Stomach (tissue), 9 donors: ENCODE results near the gene SS18. TPM values are rescaled to one million over a fixed set of nuclear protein-coding genes. Genes with fewer than 3 reads are reported as not detected.

Source experiments
- DNase-seq, 2 donors: peaks; one replicate each; pipeline versions ENCODE4 v3.0.0 to v3.0.0-alpha.2; 2013 to 2019
- H3K27ac ChIP-seq, 5 donors: fragments of 200-600 bp in 4 of 5; sonication (generic) in 4 of 5; one replicate each; pipeline ENCODE4 v1.5.1; 2013 to 2019; ENCODE audit warnings: mild to moderate bottlenecking in 1 of 5, moderate library complexity in 1 of 5
- H3K27me3 ChIP-seq, 3 donors: fragments of 200-600 bp; sonication (generic); one replicate each; pipeline ENCODE4 v1.5.1; 2017 to 2019; ENCODE audit warnings: mixed run types in 1 of 3
- H3K36me3 ChIP-seq, 4 donors: fragments of 200-600 bp; sonication (generic); 1 replicate in 3 of 4; 2 replicates in 1 of 4; pipeline ENCODE4 v1.5.1; 2016 to 2019
- H3K4me1 ChIP-seq, 4 donors: fragments of 200-600 bp; sonication (generic); one replicate each; pipeline ENCODE4 v1.5.1; 2016 to 2019
- H3K4me3 ChIP-seq, 4 donors: fragments of 200-600 bp; sonication (generic) in 3 of 4; one replicate each; pipeline ENCODE4 v1.5.1; 2016 to 2019; ENCODE audit warnings: mild to moderate bottlenecking in 1 of 4
- H3K9me3 ChIP-seq, 4 donors: fragments of 200-600 bp; sonication (generic); one replicate each; pipeline ENCODE4 v1.5.1; 2016 to 2019
- EP300 ChIP-seq: sonication (generic); formaldehyde crosslinking; IDR thresholded peaks from one replicate; pipeline ENCODE4 v1.6.1; 2017; ENCODE audit warnings: antibody characterized with exemption
- POLR2A ChIP-seq, 4 donors: fragments of 450-650 bp; IDR thresholded peaks; one replicate each; pipeline ENCODE4 v1.6.1; 2016; ENCODE audit warnings: antibody characterized with exemption in 4 of 4, control low read depth in 2 of 4, mild to moderate bottlenecking in 1 of 4, moderate library complexity in 1 of 4
- POLR2AphosphoS5 ChIP-seq, 3 donors: sonication (generic); formaldehyde crosslinking; IDR thresholded peaks; one replicate each; pipeline ENCODE4 v1.6.1; 2016; ENCODE audit warnings: antibody characterized with exemption in 3 of 3
- WGBS, 5 donors: extraction: QIAGEN DNeasy Blood & Tissue Kit in 3 of 5; methylation state at CpG; one replicate each; pipeline versions ENCODE4 v1.1.5 to v1.1.7; 2013 to 2018; 5-methylcytosine and 5-hydroxymethylcytosine counted together
- intact Hi-C: fragments of 100-400 bp; cut with DNase I; formaldehyde crosslinking; loops from one replicate; pipeline ENCODE4 v1.15.1; 2023; ENCODE audit warnings: low total_unique reads
- polyA plus RNA-seq, 3 donors: library from polyadenylated mRNA; stranded (reverse); fragments of 200-250 nt; gene quantifications; one replicate each; pipeline ENCODE4 v1.2.3, GENCODE V29; 2013
- total RNA-seq, 5 donors: library from RNA; depleted of rRNA; stranded (reverse); fragments of >200 nt; gene quantifications; one replicate each; pipeline versions ENCODE4 v1.1.0 to v1.2.3, GENCODE V29; 2014 to 2016
- TF ChIP-seq, protein P1 (sequence below), 7 experiments: fragments of 450-650 bp in 4 of 7; fragments of 200-600 bp in 3 of 7; sonication (generic) in 3 of 7; IDR thresholded peaks; one replicate each; pipeline ENCODE4 v1.5.1; 2016 to 2019; ENCODE audit warnings: antibody characterized with exemption in 7 of 7, control low read depth in 2 of 7, mild to moderate bottlenecking in 1 of 7
- donor health status: healthy with polysubstance abuse.
- donor health status: Bipolar disorder and iron deficiency.
- donor health status: healthy.

The SS18 gene
- total and polyA plus RNA-seq, 8 donors: 24.6 to 138 (median 37.8) TPM

GRCh38 chr18:26021061-26021754 is 69.2 kb downstream of the SS18 start:
- no peaks in the 10 kb centered on the region for H3K27me3 ChIP-seq
- no peaks in the 10 kb centered on the region for H3K9me3 ChIP-seq
- DNase-seq: no peak
- intact Hi-C loops: no loop called here
- H3K4me3 ChIP-seq: no peak overlapping the region
- 86 to 98% (median 92%) methylated on average over 3 of the region's 3 CpGs for WGBS, 5 donors
- no peak overlapping the region for H3K27ac ChIP-seq
- peaks cover 27 to 100% (median 91%) of the 10 kb centered on the region in 4 donors for H3K36me3 ChIP-seq
- no peaks in the 10 kb centered on the region for H3K4me1 ChIP-seq
- no peak for TF ChIP-seq POLR2AphosphoS5 (IDR thresholded peaks at IDR 0.05)
- TF ChIP-seq, protein P1, sequence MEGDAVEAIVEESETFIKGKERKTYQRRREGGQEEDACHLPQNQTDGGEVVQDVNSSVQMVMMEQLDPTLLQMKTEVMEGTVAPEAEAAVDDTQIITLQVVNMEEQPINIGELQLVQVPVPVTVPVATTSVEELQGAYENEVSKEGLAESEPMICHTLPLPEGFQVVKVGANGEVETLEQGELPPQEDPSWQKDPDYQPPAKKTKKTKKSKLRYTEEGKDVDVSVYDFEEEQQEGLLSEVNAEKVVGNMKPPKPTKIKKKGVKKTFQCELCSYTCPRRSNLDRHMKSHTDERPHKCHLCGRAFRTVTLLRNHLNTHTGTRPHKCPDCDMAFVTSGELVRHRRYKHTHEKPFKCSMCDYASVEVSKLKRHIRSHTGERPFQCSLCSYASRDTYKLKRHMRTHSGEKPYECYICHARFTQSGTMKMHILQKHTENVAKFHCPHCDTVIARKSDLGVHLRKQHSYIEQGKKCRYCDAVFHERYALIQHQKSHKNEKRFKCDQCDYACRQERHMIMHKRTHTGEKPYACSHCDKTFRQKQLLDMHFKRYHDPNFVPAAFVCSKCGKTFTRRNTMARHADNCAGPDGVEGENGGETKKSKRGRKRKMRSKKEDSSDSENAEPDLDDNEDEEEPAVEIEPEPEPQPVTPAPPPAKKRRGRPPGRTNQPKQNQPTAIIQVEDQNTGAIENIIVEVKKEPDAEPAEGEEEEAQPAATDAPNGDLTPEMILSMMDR (IDR thresholded peaks at IDR 0.05): no peak
- TF ChIP-seq POLR2A (IDR thresholded peaks at IDR 0.05): no peak
- TF ChIP-seq EP300: no peak

GRCh38 chr18:26017929-26018328 is 72.5 kb downstream of the SS18 start:
- intact Hi-C loops: no loop called here
- H3K9me3 ChIP-seq: no peaks in the 10 kb centered on the region
- TF ChIP-seq EP300 (no peak), POLR2A (IDR thresholded peaks at IDR 0.05) (no peak), POLR2AphosphoS5 (IDR thresholded peaks at IDR 0.05) (no peak)
- TF ChIP-seq, protein P1 (IDR thresholded peaks at IDR 0.05): no peak
- peak in 1 of 2 donors; percentile 10 for DNase-seq
- peaks cover 24 to 96% (median 86%) of the 10 kb centered on the region in 4 donors for H3K36me3 ChIP-seq
- no peak overlapping the region for H3K4me3 ChIP-seq
- no peaks in the 10 kb centered on the region for H3K27me3 ChIP-seq
- no peak overlapping the region for H3K27ac ChIP-seq
- no peaks in the 10 kb centered on the region for H3K4me1 ChIP-seq

GRCh38 chr18:26014462-26014861 is 76.0 kb downstream of the SS18 start:
- Histone ChIP-seq H3K27ac (no peak overlapping the region), H3K9me3 (no peaks in the 10 kb centered on the region), H3K4me3 (no peak overlapping the region), H3K36me3 (peaks cover 22 to 82% (median 64%) of the 10 kb centered on the region in 4 donors), H3K27me3 (no peaks in the 10 kb centered on the region), H3K4me1 (no peaks in the 10 kb centered on the region)
- TF ChIP-seq EP300 (no peak), POLR2A (IDR thresholded peaks at IDR 0.05) (no peak), POLR2AphosphoS5 (IDR thresholded peaks at IDR 0.05) (no peak)
- TF ChIP-seq, protein P1 (IDR thresholded peaks at IDR 0.05): no peak
- DNase-seq: no peak
- intact Hi-C loops: no loop called here

- DNase-seq: no peak
- Histone ChIP-seq H3K27me3 (no peaks in the 10 kb centered on the region), H3K27ac (no peak overlapping the region), H3K36me3 (peaks cover 2 to 38% (median 14%) of the 10 kb centered on the region in 4 donors), H3K9me3 (no peaks in the 10 kb centered on the region), H3K4me1 (no peaks in the 10 kb centered on the region), H3K4me3 (no peak overlapping the region)
- WGBS, 5 donors: 96 to 100% (median 98%) methylated on average over 1 of the region's 1 CpG
- intact Hi-C loops: no loop called here
- TF ChIP-seq EP300 (no peak), POLR2AphosphoS5 (IDR thresholded peaks at IDR 0.05) (no peak), POLR2A (IDR thresholded peaks at IDR 0.05) (no peak)
- TF ChIP-seq, protein P1 (IDR thresholded peaks at IDR 0.05): no peak
Observed at GRCh38 chr18:26008619-26009018, 81.8 kb downstream of the SS18 start.
